Effector memory CD4-positive, alpha-beta T cell (primary cell): Measurements from ENCODE around the gene MAFF.
"Not testable (repeated sequence)": the region's sequence is repeated elsewhere in the genome, so short reads cannot be mapped to it uniquely, and the experiment has no call there.

Experiments
- DNase-seq, 3 donors: peaks; one replicate each; pipeline ENCODE4 v3.0.0-alpha.2; 2020
- H3K27ac ChIP-seq: 2 replicates; pipeline ENCODE4 v1.7.0; 2013; ENCODE audit warnings: mild to moderate bottlenecking, low read length, moderate library complexity; ENCODE audit not compliant: insufficient read depth, poor library complexity, severe bottlenecking
- H3K27me3 ChIP-seq: replicated peaks from 2 replicates; pipeline ENCODE4 v1.7.0; 2013; ENCODE audit warnings: mild to moderate bottlenecking, low read length; ENCODE audit not compliant: insufficient read depth, control insufficient read depth, poor library complexity, severe bottlenecking
- H3K36me3 ChIP-seq: 2 replicates; pipeline ENCODE4 v1.7.0; 2013; ENCODE audit warnings: mild to moderate bottlenecking, low read length, moderate library complexity; ENCODE audit not compliant: control insufficient read depth, insufficient read depth
- H3K4me1 ChIP-seq: 2 replicates; pipeline ENCODE4 v1.7.0; 2013; ENCODE audit warnings: low read length, mild to moderate bottlenecking; ENCODE audit not compliant: control insufficient read depth, insufficient read depth, poor library complexity, severe bottlenecking
- H3K4me3 ChIP-seq: 2 replicates; pipeline ENCODE4 v1.7.0; 2013; ENCODE audit warnings: low read length, low read depth, mild to moderate bottlenecking; ENCODE audit not compliant: insufficient read depth, poor library complexity, severe bottlenecking
- H3K9me3 ChIP-seq: 2 replicates; pipeline ENCODE4 v1.7.0; 2013; ENCODE audit warnings: mild to moderate bottlenecking, low read length, moderate library complexity; ENCODE audit not compliant: control insufficient read depth
- total RNA-seq, 3 donors: gene quantifications; one replicate each; lab custom pipeline; 2026; lab: John Stamatoyannopoulos, UW

The MAFF gene
- 99.9 to 196 (median 107) reads per million in 3 donors for total RNA-seq

DNA sequence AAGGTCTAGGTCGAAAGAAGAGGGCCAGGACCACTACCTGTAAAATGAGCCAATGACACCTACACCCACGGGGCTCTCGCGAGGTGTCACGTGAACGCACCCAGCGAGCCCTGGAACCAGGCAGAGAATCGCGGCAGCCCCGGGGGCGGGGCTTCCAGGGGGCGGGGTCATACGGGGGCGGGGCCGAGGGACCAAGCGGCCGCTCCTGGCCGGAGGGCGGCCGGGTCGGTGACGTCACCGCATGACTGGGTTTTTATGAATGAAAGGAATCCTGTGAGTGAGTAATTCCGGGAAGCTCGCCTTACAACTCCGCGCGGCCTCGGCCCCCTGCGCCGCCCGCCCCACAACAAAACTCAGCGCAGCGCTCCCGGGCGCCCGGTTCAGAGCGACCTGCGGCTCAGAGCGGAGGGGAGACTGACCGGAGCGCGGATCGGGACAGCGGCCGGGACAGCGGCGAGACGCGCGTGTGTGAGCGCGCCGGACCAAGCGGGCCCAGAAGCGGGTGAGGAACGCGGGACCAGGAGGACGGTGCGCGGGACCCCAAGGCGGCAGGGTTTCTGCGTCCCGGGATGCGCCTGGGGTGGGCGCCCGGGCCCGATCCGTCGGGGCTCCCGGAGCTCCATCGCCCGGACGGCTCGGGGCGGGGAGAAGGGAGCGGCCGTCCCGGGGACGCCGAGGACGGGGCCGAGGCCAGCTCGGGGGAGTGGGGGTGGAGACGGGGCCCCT is at the start of gene MAFF:
Gene MAFF (plus strand): TSS at position 284 of the 726 bp plus-strand sequence. CDS start 11,860 bp downstream, outside the sequence.
- Histone ChIP-seq H3K36me3 (no peaks in the 10 kb centered on the region), H3K27me3 (no peaks in the 10 kb centered on the region), H3K4me1 (peaks cover 22% of the 10 kb centered on the region), H3K27ac (peak within 1 kb of the TSS; percentile 87), H3K4me3 (peak within 1 kb of the TSS; percentile 86), H3K9me3 (no peaks in the 10 kb centered on the region)
- DNase-seq, result peak; percentile 87 to 88 (median 88)

DNA sequence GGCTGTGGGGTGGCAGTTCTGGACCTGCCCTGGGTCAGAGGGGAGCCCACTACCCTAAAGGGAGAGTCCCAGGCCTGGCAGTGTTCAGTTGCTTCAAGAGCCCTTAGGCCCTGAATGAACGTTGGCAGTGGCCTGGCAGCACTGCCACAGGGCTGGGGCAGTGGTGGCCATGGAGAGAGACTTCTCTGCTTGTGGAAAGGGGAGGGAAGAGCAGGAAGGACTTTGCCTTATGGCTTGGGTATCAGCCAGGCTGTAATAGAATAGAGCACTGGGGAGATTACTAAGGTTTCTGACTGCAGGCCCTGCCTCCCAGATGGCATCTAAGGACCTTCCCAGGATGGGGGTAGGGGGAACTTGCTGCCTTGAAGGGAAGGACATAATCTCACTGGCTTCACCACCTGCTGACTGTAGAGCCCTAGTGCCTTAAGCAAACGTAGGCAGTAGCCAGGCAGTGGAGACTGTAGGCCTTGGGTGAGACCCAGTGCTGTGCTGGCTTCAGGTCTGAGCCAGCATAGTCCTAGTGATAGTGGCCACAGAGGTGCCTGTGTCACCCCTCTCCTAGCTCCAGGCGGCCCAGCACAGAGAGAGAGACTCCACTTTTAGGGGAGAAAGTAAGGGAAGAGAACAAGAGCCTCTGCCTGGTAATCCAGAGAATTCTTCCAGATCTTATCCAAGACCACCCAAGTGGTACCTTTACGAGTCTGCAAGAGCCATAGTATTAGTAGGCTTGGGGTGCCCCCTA is 47.8 kb upstream of the MAFF start:
- Histone ChIP-seq H3K36me3 (peaks cover 7% of the 10 kb centered on the region), H3K4me3 (no peak overlapping the region), H3K4me1 (no peaks in the 10 kb centered on the region), H3K9me3 (no peaks in the 10 kb centered on the region), H3K27ac (no peak overlapping the region), H3K27me3 (no peaks in the 10 kb centered on the region)
- no peak for DNase-seq

DNA sequence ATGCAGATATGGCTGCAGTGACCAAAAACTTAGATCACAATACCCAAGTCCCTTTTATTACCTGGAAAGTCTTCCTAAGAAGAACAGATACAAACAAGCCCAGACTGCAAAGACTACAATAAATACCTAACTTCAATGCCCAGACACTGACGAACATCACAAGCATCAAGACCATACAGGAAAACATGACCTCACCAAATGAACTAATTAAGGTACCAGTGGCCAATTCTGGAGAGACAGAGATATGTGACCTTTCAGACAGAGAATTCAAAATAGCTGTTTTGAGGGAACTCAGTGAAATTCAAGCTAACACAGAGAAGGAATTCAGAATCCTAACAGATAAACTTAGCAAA is 47.3 kb upstream of the MAFF start:
- H3K27me3 ChIP-seq, H3K4me3 ChIP-seq, H3K4me1 ChIP-seq, H3K27ac ChIP-seq, H3K9me3 ChIP-seq, H3K36me3 ChIP-seq, DNase-seq: not testable (repeated sequence)

DNA sequence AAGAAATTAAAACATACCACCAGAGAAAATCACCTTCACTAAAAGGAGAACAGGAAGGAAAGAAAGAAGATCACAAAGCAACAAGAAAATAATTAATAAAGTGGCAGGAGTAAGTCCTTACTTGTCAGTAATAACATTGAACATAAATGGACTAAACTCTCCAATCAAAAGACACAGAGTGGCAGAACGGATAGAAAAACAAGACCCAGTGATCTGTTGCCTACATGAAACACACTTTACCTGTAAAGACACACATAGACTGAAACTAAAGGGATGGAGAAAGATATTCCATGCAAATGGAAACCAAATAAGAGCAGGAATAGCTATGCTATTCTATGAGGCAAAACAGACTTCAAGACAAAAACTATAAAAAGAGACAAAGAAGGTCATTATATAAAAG is 46.1 kb upstream of the MAFF start:
- DNase-seq, result no peak
- H3K27ac ChIP-seq, result no peak overlapping the region
- no peaks in the 10 kb centered on the region for H3K27me3 ChIP-seq
- H3K4me1 ChIP-seq, result no peaks in the 10 kb centered on the region
- H3K9me3 ChIP-seq, result no peaks in the 10 kb centered on the region
- no peak overlapping the region for H3K4me3 ChIP-seq
- H3K36me3 ChIP-seq, result peaks cover 11% of the 10 kb centered on the region

DNA sequence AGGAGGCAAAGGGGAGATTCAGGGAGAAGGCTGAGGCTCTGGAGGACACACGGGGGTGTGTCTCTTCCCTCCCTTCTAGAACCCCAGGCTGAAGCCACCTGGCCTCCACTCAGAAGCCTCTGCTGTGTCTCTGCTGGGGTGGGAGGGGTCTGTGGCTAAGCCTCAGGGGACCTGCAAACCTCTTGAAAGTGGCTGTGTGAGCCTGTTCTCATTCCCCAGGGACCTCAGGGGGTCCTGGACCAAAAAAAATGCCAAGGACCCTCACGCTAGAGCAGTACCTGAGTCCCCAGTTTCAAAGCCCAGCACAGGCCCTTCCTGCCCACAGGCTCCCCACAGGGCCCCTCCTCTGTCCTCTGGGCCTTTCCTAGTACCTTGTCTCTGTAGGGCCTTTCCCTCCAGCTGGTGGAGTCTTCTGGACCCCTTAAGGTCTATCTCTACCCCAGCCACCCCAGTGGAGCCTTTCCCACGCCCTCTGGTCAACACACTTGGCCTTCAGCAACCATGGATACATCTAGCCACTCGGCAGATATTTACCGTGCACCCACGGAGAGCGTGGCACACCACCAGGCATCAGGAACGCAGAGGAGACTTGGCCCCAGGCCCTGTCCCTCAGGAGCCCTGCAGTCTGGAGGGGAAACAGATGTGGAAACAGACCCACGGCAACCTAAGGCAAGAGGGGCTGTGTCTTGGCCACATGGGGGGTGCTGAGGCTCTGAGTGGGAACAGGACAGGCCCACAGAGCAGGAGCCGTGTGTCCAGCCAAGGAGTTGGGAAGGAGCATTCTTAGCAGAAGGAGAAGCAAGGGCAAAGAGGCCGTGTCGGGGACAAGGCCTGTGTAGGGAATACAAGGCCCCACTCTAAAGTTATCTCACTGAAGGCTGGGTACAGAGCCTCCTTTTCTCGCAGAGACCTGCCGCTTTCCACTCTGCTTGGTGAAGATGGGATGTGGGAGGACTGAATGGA is 38.6 kb upstream of the MAFF start:
- no peaks in the 10 kb centered on the region for H3K4me1 ChIP-seq
- H3K4me3 ChIP-seq, result no peak overlapping the region
- no peak for DNase-seq
- H3K27me3 ChIP-seq, result no peaks in the 10 kb centered on the region
- no peaks in the 10 kb centered on the region for H3K9me3 ChIP-seq
- no peak overlapping the region for H3K27ac ChIP-seq
- peaks cover 22% of the 10 kb centered on the region for H3K36me3 ChIP-seq

DNA sequence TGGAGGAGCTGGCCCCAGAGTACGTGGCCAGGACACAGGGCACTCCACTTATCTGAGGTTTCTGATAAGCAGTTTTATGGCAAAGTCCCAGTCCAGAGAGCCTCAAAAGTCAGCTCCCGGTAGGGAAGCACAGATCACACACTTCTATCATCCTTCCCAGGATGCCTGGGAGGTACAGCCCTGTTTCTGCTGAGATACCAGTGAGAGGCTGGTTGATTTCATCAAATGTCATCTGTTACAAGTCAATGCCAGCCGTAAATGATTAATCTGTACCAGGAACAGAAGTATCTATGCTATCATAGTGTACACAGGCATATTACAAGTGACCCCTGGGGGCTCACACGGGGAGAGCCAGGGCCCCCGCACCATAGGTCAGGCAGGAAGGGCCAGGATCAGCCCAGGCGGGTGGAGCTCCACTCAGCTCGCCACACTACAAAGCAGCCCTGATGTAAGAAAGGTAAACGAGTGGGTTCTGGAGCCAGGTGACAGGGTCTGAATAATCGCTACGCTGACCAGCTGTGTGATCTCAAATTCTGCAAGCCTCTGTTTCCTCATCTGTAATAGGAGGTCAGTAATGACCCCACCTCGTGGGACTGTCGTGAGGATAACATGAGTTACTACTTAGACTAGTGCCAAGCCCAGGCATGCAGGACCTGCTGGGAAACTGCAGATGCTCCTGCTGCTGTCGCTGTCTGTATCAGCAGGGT is 37.8 kb upstream of the MAFF start:
- Histone ChIP-seq H3K36me3 (peaks cover 22% of the 10 kb centered on the region), H3K27ac (no peak overlapping the region), H3K9me3 (no peaks in the 10 kb centered on the region), H3K4me3 (no peak overlapping the region), H3K27me3 (no peaks in the 10 kb centered on the region), H3K4me1 (no peaks in the 10 kb centered on the region)
- DNase-seq, result no peak

DNA sequence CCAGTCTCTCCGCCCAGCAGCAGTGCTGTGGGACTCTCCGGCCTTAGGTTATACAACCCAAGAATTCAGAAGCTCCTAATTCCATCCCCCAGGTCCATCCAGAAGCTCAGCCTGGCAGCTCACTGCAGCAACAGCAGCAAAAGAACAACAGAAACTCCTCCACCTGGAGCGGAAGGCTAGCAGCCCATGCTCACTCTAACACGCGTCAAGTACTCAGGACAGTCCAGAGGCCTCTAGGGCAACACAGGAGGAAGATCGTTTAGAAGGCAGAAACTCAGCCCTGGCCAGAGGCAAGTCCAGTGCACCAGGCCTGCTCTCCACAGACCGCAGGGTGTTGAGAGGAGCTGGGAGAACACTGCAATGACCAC is 37.3 kb upstream of the MAFF start:
- H3K9me3 ChIP-seq, result no peaks in the 10 kb centered on the region
- H3K36me3 ChIP-seq, result peaks cover 22% of the 10 kb centered on the region
- H3K4me1 ChIP-seq, result no peaks in the 10 kb centered on the region
- H3K4me3 ChIP-seq, result no peak overlapping the region
- no peak overlapping the region for H3K27ac ChIP-seq
- no peaks in the 10 kb centered on the region for H3K27me3 ChIP-seq
- no peak for DNase-seq

DNA sequence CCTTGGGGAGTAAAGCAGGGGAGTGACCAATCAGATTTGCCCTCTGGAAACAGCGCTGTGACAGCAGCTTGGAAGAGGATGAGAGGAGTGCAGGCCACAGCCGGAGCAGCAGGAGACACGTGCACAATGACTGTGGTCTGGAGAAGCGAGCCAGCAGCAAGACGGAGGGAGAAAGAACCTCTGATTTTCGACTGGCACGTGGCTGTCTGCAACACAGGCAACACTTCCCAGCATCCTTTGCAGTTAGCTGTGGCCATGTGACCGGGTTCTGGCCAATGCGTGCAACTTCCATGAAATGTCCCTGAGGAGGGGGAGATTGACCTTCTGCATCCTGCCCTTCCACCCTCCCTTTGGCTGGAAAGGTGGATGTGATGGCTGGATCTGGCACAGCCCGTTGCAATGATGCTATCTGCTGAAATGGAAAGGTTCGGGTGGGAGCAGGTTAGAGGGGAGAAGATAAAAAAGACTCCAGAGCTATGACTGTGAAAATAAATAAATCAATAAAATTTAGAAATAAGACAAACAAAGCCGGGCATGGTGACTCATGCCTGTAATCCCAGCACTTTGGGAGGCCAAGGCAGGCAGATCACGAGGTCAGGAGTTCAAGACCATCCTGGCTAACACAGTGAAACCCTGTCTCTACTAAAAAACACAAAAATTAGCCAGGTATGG is 35.7 kb upstream of the MAFF start:
- Histone ChIP-seq H3K9me3 (no peaks in the 10 kb centered on the region), H3K27me3 (no peaks in the 10 kb centered on the region), H3K4me1 (no peaks in the 10 kb centered on the region), H3K4me3 (no peak overlapping the region), H3K27ac (no peak overlapping the region), H3K36me3 (peaks cover 18% of the 10 kb centered on the region)
- DNase-seq, result no peak

DNA sequence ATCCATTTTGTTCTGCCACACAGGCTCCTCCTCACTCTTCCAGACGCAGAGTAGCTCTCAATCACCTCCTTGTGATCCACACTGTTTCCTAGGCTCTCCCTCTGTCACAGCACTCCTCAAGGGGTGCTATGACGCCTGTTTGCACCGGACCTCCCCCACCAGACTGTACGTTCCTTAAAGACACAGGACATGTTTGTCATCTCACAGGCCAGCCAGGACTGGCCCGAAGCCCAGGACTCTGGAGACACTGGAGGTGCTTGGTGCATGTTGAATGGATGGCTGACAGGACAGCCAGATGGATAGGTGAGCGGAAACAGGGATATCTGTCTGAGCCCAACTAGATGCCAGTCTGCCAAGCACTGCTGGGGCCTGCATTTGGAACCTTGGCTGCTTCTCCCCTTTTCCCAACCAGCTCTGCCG is 33.8 kb upstream of the MAFF start:
- DNase-seq, result no peak
- Histone ChIP-seq H3K27me3 (no peaks in the 10 kb centered on the region), H3K4me3 (no peak overlapping the region), H3K4me1 (no peaks in the 10 kb centered on the region), H3K9me3 (no peaks in the 10 kb centered on the region), H3K27ac (no peak overlapping the region), H3K36me3 (peaks cover 18% of the 10 kb centered on the region)
